Measurements from ENCODE around the gene SLC24A3.

Gene SLC24A3

GRCh38 chr20:19761841-19762240, 549.4 kb downstream of the SLC24A3 start:
- no peak for DNase-seq

GRCh38 chr20:19764207-19764606, 551.8 kb downstream of the SLC24A3 start:
- DNase-seq = no peak

GRCh38 chr20:19765266-19765665, 552.8 kb downstream of the SLC24A3 start:
- no peak for DNase-seq

- no peak for DNase-seq
Observed at GRCh38 chr20:19765913-19766312, 553.5 kb downstream of the SLC24A3 start.

GRCh38 chr20:19767070-19767469, 554.6 kb downstream of the SLC24A3 start:
- no peak for DNase-seq

- DNase-seq = peak; percentile 49
Observed at GRCh38 chr20:19768325-19768842, 555.9 kb downstream of the SLC24A3 start.

GRCh38 chr20:19769507-19769906, 557.1 kb downstream of the SLC24A3 start:
- no peak for DNase-seq

- no peak for DNase-seq
Observed at GRCh38 chr20:19770375-19770774, 557.9 kb downstream of the SLC24A3 start.

- peak; percentile 40 for DNase-seq
Observed at GRCh38 chr20:19771031-19771430, 558.6 kb downstream of the SLC24A3 start.
